Left lobe of liver (tissue), 2 donors: Measurements from ENCODE around the gene RABGAP1. TPM values are rescaled to one million over a fixed set of nuclear protein-coding genes. Genes with fewer than 3 reads are reported as not detected.

ENCODE experiments used
- ATAC-seq: fragments of 200-7000 bp; cut with Tn5 transposase; one replicate; pipeline ENCODE4 v1.9.1; 2020; ENCODE audit warnings: mild to moderate bottlenecking, moderate library complexity
- DNase-seq: peaks from one replicate; pipeline ENCODE4 v3.0.0-alpha.2; 2020; ENCODE audit warnings: low spot score
- total RNA-seq: library from RNA; stranded (reverse); gene quantifications from one replicate; pipeline ENCODE4 v1.2.1, GENCODE V29; 2021
- donor health status: DM: no; HTN: no; CAD: no; lungs with moderate emphysema.
- donor health status: DM: no; HTN: yes; CAD: no.

Gene RABGAP1
- total RNA-seq, 1 donor from 2014 or later: 13.9 TPM

DNA sequence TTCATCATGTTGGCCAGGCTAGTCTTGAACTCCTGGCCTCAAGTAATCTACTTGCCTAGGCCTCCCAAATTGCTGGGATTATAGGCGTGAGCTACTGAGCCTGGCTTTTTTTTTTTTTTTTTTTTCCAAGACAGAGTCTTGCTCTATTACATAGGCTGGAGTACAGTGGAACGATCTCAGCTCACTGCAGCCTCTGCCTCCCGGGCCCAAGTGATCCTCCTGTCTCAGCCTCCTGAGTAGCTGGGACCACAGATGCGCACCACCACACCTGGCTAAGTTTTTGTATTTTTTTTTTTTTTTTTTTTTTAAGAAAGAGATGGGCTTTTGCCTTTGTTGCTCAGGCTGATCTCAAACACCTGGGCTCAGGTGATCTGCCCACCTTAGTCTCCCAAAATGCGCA, 66.4 kb downstream of the RABGAP1 start:
- ATAC-seq: no peak
- no peak for DNase-seq

DNA sequence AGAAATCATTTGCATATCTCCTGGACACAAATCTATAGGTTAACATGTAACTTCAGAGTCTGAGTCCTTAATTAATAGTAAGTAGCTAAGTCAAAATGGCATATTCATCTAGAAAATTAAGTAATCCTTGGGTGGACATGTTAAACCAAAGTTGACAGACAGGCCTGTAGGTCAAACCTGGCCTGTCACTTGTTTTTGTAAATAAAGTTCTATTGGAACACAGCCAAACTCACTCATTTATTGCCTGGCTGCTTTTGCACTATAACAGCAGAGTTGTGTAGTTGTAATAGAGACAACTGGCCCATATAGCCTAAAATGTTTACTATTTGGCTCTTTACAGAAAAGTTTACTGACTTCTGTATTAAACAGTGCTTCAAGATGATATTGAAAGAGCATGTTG, 68.1 kb downstream of the RABGAP1 start:
- ATAC-seq: peak; percentile 7

DNA sequence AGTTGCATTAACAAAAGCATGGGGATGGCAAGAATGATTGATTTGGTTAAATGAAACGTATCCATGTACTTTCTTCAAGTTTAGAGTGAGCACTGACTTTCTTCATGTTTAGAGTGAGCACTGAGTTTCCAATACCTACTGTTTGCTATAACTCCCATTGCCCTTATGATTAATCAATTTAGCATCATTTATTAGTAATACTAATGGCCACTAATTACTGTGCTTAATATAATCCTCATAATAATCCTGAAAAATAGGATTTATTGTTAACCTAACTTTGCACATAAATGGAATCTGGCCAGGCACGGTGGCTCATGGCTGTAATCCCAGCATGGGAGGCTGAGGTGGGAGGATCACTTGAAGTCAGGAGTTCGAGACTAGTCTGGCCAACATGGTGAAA, 70.6 kb downstream of the RABGAP1 start:
- no peak for DNase-seq
- no peak for ATAC-seq

More for the DNA sequence above, 68.1 kb downstream of the RABGAP1 start:
- DNase-seq: no peak

GRCh38 chr9:123011878-123012528, 71.2 kb downstream of the RABGAP1 start:
- DNase-seq: no peak
- ATAC-seq: peak; percentile 81

DNA sequence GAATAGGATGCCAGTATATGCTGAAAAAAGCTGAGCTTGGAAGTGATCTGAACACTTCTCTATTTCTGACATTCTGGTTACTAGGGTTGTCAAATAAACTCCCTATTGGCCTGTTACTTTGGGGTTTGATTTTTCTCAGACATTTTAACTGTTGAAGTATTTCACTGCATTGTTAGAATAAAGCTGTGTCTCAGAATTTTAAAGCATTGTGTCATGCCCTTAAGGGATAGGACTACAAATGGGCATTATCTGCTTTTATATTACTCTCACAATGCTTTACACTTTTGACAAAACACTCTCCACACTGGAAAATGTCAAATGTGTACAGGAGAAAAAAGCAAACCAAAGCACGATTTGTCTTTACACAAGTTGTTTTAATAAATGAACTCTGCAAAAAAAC, 75.8 kb downstream of the RABGAP1 start:
- ATAC-seq (no peak), DNase-seq (no peak)

DNA sequence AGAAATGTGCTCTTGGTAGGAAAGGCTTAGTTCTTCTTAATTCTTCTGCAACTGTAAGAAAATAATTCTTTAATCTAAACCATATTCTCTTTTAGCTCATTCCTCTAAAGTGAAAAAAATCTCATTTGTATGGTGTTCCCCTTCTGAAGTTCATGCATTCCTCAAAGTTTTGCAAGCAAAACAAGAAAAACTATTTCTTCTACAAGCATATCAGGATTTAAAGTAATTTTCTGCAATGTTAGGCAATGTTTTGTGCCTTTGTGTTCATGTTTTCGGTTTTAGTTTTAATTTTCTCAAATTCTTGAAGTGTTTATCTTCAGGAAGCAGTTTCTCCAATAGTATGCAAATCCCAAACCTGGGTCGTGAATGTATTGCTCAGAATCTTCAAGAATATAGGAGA, 80.0 kb downstream of the RABGAP1 start:
- DNase-seq (no peak), ATAC-seq (no peak)

- no peak for DNase-seq
- no peak for ATAC-seq
These were observed 85.6 kb downstream of the RABGAP1 start for GRCh38 chr9:123026425-123026824.

GRCh38 chr9:123027517-123027916, 86.7 kb downstream of the RABGAP1 start:
- no peak for ATAC-seq
- DNase-seq: no peak

DNA sequence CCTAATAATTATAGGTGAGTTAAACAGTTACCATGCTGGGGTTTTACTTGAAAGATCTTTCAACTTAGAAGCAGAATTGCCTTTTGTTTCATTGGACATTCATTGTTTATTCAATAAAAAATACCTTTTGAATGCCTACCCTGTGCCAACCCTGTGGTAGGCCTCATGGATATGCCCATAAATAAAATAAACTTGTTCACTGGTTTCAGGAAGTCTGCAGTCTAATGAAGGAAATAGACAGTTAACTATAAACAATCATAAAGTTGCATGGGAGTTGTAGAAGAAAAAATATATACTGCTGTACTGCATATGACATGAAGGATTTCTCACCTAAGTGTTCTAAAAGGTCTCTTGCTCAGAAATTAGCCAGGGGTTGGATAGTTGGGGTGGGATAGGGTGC, 87.3 kb downstream of the RABGAP1 start:
- no peak for ATAC-seq
- no peak for DNase-seq

DNA sequence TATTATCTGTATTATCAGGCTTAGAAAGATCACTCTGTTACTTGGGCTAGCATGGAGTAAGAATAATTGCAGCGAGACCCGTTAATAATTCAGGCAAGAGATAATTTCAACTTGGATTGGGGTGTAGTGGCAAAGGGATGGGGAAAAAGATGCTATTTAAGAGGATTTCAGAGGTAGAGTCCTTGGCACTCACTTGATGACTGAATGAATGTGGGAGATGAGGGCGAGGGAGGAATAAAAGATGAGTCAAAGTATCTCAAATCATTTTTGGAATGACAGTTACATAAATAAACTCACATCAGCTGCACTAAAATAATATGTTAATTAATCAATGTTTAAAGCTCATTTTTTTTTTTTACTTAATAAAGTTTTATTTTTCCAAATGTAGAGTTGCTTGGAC, 88.2 kb downstream of the RABGAP1 start:
- ATAC-seq: no peak
- DNase-seq: no peak

DNA sequence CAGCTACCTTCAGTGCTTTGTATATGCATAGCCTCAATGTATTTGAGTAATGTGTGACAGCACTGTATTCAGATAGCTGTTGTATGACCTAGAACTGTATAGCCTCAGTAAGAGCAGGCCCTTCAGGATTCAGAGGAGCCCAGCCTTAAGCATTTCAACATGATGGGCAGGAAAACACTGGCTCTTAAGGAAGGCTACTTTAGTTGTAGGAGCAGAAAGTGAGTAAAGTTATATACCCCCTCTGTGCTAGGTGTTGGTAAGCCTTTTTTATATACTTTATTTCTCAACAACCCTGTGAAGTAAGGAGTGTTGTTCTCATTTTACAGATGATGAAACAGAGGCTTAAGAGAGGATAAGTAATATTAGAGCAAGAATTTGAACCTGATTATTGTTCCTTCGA, 91.1 kb downstream of the RABGAP1 start:
- ATAC-seq: no peak

DNA sequence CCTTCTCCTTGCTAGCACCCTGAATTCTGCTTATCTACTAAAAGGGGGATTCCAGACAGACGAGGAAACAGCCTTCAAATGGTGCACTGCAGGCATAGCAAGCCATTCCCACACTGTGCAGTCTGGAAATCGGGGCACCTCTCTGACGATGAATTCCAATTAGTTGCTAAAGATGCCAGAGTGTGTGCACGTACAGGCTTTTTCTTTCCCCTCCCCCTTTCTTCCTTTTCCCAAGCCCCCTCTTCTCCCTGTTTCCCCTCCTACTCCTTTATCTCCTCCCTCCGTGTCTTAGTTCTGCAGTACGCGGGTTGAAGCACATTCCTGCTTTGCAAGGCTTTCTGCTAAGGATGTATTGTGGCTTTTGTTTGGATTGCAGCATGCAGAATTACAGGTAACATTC, 92.5 kb downstream of the RABGAP1 start, which contains the start of gene GPR21:
GPR21 (plus strand) TSS at position 316 of the 400 bp plus-strand sequence. CDS start 900 bp downstream, outside the sequence.
- DNase-seq (no peak), ATAC-seq (no peak)

More for the DNA sequence above, 91.1 kb downstream of the RABGAP1 start:
- DNase-seq: no peak

- no peak for DNase-seq
- no peak for ATAC-seq
These were observed 93.2 kb downstream of the RABGAP1 start for GRCh38 chr9:123033864-123034601.

DNA sequence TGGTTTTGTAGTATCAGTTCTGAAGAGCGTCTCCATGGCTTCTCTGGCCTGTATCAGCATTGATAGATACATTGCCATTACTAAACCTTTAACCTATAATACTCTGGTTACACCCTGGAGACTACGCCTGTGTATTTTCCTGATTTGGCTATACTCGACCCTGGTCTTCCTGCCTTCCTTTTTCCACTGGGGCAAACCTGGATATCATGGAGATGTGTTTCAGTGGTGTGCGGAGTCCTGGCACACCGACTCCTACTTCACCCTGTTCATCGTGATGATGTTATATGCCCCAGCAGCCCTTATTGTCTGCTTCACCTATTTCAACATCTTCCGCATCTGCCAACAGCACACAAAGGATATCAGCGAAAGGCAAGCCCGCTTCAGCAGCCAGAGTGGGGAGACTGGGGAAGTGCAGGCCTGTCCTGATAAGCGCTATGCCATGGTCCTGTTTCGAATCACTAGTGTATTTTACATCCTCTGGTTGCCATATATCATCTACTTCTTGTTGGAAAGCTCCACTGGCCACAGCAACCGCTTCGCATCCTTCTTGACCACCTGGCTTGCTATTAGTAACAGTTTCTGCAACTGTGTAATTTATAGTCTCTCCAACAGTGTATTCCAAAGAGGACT, 94.2 kb downstream of the RABGAP1 start:
- no peak for DNase-seq
- ATAC-seq: no peak

DNA sequence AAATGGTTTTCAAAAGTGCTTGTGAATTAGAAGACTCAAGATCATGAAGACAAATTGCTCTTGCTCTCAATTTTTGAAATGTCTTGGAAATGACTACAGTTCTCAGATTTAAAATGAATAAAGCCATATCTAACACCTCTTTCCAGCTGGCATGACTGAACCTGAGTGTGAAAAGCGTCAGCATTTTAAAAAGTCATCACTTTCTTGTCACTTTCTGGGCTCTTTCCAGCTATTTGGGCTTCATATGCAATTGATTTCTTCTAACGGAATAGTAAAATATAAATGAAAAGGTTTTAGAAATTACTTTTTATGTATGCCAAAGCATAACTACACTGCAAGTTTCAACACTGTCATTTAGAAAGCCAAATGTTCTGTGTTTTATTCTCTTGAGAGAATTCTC, 95.0 kb downstream of the RABGAP1 start:
- ATAC-seq (no peak), DNase-seq (no peak)

DNA sequence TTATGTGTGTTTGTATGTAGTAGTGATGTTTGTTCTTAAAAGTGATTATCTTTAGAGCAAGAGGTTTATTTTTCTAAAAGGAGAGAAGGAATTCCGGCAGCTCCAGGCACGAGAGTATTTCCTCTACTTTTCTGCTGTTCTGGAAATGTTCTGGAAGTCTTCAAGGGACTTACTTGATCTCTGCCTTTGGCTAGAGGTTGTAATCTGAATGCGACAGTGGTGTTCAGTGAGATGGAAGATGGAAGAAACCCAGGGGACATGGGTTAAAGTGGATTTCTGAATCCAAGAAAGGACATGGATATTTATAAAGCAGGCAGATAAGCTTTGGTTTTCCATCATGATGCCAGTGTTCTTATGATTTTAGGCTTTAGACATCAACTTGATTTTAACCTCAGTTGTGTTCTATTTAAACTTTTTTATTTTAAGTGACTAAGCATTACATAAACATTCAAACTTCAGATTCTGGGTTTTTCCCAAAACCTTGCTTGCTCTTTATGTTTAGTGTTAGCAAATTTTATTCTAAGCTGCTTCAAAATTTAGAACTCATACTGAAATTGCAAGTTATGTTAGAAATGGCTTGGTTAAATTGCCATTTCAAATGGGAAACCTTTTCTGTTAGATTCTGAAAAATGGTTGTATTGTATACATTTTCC, 96.2 kb downstream of the RABGAP1 start:
- ATAC-seq (no peak), DNase-seq (no peak)

DNA sequence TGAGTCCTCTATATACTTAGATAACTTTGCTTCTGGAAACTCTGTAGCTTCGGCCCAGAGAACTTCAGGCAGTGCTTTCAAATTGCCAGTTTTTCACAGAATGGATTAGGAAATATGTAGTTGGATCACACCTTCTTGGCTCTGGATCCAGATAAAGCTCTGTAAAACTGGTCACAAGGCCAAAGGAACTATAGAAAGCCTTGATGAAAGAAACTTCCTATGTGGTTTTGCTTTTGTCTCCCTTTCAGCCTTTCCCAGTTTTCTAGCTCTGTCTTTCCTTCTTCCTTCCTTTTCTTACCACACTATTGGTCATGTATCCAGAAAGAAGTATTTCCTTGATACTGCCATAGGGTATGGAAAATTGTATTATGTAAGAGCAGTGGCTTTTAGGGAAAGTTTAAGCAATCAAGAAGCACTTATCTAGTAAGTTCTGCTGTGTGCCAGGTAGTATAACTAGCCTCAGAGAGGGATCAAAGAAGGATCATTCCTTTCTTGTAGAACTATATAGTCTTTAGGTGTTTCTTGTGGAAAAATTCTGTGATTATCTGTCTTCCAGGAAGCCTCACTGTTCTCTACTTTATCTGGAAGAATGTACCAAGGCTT, 98.9 kb downstream of the RABGAP1 start:
- DNase-seq (no peak), ATAC-seq (peak; percentile 80)

DNA sequence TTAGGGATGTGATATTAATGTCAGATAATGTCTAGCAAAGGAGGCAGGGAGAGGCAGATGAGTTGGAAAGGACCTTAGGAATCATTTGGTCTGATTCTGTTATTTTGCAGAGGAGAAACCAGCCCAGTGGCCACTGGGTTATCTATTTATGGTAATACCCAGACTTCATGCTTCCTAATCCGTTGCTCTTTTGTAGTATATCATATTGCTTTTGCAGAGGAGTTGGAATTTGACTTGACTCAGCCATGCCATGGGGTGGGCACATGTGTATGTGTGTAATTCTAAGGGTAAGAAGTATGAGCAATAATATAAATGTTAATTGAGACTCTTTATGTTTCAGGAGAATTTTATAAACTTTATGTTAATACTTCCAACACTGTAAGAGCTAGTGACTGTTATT, 100.0 kb downstream of the RABGAP1 start:
- DNase-seq (no peak), ATAC-seq (no peak)

DNA sequence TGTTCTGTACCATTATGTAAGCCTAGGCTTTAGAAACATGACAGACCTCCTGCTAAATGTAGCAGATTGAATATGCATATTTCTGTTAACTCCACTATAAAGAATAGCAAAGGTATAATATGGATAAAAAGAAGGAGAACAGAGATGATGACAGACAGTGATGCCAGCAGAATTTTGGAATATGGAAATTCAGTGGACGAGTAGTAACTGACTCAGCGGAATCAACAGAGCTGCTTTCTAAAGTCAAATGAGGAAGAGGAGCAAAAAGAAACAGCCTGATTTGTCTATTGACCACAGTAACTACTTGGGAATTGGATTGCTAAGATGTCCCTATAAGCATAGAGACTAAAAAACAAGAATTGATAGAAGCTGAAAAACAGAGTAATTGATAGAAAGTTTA, 100.7 kb downstream of the RABGAP1 start:
- DNase-seq (no peak), ATAC-seq (no peak)

- DNase-seq: no peak
- ATAC-seq: no peak
These were observed 102.5 kb downstream of the RABGAP1 start for GRCh38 chr9:123043081-123043939.
